HG03060 (cell line): ENCODE measurements around the gene IL1RL2.

Experiments
- ATAC-seq: cut with Tn5 transposase; IDR thresholded peaks from one replicate; pipeline ENCODE4 v1.9.1; 2021; ENCODE audit warnings: low read depth, moderate number of reproducible peaks; ENCODE audit not compliant: unreplicated experiment

Gene IL1RL2

DNA sequence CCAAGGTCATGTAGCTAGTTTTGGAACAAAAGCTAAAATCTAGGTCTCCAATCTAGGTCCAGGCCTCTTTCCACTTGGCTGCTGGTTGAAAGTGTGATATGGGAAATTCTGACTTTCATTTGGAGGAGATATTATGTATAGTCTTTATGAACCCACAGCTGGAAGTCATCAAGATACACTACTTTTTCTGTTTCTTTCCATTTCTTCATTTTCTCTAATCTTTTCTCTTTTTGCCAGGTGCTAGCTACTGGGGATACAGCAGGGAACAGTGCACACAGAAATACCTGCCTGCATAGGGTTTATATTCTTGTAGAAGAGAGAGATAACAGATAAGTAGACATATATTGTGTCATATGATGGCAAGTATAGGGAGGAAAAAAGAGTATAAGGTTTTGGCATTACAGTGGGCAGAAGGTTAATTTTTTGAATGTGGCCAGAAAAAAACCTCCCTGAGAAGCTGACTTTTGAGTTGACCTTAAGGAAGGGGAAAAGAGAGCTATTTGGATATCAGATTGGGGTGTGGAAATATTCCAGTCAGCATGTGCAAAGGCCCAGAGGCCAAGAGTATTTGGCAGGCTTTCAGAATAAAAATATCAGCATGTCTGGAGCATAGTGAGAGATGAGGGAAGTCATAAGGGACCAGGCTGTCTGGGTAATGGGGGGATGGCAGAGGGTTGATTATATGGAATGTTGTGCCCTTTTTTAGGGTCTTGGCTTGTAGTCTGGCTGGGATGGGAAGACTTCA, 28.6 kb upstream of the IL1RL2 start:
- ATAC-seq = no peak

DNA sequence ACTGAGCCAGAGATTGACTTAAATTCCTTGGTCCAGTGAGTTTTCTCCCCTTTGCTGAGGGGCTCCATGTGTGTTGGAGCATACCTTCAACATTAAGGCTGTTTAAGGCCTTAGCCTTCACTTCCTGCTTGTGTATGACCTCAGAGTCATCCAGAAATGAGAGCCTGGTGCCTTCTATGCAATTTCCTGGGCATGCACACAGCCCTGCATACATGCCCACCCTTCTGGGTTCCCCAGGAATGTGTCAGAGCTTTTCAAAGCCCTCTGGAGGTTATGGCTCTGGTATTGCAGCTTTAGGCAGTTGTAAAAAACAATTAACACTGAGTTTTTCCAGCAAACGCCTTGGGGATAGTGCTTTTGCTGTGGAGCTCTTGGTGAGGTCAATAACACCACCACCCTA, 27.5 kb upstream of the IL1RL2 start:
- no peak for ATAC-seq

DNA sequence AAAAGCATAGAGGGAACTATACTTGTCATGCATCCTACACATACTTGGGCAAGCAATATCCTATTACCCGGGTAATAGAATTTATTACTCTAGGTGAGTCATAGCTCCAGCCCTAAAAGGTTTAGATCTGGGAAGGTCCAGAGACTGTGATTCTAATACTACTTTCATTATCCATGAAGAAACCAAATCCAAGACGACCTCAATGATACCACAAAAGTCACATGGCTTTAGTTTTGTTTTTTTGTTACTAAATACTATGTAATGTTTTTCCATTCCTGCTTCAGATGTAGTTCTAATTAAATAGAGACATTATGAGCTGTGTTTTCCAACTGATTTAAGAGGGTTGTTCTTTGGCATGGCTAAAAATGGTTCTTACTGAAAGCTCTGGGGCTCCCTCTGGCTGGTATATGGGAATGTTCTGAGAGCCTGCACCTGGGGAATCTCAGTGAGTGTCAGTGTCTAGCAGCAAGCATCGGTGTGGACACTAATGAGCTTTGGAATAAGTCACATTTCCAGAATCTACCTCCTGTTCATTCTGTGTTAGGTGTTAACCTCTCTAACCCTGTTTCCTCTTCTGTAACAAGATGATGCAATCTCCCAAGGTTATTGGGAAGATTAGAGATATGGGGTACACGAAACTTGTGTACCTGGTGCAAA, 20.5 kb upstream of the IL1RL2 start:
- no peak for ATAC-seq

DNA sequence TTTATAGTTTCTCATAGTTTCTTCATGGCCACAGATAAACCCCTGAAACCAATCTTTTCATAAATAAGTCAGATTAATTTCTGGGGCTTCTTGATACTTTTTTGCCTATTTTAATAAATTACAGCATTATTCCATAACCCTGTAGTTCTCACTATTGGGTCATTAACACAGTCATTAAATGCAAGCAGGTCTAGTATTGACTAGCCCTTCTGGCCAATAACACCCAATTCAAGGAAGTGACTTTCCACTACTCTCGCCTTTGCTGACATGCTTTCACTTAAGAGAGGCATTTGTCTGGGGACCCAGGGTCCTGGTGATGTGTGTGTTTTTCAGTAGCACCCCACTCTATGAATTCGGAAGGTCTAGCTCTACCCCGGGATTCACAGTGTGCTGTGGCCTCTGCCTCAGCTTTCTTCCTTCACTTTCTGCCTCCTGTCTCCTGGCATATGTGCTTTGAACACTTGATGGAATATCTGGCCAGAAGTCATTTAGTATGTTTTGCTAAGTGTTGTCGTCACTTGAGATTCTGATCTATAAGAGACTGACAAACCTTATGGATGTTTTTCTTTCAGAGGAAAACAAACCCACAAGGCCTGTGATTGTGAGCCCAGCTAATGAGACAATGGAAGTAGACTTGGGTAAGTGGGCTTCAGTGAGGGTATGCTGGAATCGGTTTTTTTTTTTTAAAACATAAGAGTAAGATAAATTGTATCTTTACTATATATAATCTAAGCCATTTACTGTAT, 18.6 kb upstream of the IL1RL2 start:
- ATAC-seq = no peak

GRCh38 chr2:102171946-102172345, 14.9 kb upstream of the IL1RL2 start:
- ATAC-seq = no peak

- no peak for ATAC-seq
Observed at GRCh38 chr2:102172745-102173144, 14.1 kb upstream of the IL1RL2 start.

GRCh38 chr2:102176172-102176571, 10.7 kb upstream of the IL1RL2 start:
- ATAC-seq = no peak

DNA sequence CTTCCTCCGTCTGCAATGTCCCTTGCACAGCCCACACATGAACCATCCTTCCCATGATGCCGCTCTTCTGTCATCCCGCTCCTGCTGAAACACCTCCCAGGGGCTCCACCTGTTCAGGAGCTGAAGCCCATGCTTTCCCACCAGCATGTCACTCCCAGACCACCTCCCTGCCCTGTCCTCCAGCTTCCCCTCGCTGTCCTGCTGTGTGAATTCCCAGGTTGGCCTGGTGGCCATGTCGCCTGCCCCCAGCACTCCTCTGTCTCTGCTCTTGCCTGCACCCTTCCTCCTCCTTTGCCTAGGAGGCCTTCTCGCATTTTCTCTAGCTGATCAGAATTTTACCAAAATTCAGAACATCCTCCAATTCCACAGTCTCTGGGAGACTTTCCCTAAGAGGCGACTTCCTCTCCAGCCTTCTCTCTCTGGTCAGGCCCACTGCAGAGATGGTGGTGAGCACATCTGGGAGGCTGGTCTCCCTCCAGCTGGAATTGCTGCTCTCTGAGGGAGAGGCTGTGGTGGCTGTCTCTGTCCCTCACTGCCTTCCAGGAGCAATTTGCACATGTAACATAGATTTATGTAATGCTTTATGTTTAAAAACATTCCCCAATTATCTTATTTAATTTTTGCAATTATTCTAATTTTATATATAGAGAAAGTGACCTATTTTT, 8.9 kb upstream of the IL1RL2 start:
- no peak for ATAC-seq

DNA sequence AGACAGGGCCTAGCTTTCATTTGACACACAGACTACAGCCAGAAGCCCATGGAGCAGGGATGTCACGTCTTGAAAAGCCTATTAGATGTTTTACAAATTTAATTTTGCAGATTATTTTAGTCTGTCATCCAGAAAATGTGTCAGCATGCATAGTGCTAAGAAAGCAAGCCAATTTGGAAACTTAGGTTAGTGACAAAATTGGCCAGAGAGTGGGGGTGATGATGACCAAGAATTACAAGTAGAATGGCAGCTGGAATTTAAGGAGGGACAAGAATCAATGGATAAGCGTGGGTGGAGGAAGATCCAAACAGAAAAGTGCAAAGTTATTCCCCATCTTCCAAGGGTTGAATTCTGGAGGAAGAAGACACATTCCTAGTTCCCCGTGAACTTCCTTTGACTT, 7.8 kb upstream of the IL1RL2 start:
- ATAC-seq = no peak

- no peak for ATAC-seq
Observed at GRCh38 chr2:102179788-102180686, 6.8 kb upstream of the IL1RL2 start.

- no peak for ATAC-seq
Observed at GRCh38 chr2:102180687-102180999, 6.2 kb upstream of the IL1RL2 start.

DNA sequence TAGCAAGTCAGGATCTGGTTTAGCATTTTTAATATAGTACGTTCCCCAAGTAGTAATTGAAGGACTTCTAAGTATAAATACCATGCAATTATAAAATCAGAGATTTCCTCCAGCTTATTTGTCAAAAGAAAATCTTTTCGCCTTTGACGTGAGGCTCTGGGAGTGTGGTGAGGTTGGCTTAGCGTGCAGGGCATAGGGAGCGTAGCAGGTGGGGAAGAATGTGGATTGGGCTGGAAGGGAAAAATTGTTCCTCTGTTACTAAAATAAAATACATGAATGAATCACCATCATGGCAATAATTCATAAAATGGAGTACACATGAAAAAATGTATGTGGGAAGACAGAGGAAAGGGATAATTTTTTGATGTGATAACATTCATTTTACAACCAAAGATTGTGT, 5.4 kb upstream of the IL1RL2 start:
- no peak for ATAC-seq

- ATAC-seq = no peak
Observed at GRCh38 chr2:102181919-102182635, 4.7 kb upstream of the IL1RL2 start.

- no peak for ATAC-seq
Observed at GRCh38 chr2:102184018-102184417, 2.8 kb upstream of the IL1RL2 start.

DNA sequence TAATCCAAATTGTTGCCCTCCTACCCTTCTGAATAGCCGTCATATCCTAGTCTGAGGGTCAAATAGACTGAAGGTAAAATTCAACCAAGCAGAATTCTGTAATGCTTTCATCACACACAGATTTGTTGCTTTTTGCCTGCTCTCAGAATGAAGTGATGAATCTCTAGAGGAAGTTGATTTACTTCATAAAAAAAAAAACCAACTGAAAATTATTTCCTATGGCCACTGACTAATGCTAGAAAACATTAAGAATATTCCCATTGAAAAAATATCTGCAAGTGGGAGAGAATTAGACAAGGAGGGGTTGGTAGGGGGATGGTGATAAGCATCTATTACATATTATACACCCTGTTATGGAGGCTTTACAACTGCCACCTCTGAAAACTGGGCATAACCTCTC, 2.3 kb upstream of the IL1RL2 start:
- ATAC-seq = no peak

- ATAC-seq = no peak
Observed at GRCh38 chr2:102185347-102185746, 1.5 kb upstream of the IL1RL2 start.

DNA sequence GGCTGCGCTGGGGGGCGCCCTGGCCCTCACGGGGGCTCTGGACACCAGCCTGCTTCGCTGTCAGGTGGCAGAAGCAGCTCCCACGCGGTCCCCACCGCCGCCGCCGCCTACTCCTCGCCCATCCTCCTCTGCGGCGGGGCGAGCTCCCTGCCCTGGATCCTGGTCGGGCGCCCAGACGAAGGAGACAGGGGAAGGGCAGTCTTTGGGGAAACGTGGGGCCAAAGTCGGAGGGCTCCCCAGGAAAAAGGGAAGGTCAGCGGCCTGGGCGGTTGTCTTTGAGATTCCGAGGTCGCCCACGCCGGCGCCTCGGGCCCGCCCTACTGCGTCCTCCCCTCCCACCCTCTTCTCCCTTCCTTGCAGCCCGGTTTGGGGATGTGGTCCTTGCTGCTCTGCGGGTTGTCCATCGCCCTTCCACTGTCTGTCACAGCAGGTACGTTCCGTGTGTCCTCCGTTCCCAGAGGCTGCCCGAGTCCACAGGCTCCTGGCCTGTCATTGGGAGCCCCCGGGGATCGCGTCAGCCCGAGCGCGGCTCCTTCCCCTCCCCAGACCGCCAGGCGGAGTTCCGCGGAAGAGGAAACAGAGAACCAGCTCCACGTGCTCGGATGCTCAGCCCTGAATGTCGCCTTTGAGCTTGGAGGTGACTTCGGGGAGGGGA, 800 bp downstream of the IL1RL2 start:
- ATAC-seq = no peak

DNA sequence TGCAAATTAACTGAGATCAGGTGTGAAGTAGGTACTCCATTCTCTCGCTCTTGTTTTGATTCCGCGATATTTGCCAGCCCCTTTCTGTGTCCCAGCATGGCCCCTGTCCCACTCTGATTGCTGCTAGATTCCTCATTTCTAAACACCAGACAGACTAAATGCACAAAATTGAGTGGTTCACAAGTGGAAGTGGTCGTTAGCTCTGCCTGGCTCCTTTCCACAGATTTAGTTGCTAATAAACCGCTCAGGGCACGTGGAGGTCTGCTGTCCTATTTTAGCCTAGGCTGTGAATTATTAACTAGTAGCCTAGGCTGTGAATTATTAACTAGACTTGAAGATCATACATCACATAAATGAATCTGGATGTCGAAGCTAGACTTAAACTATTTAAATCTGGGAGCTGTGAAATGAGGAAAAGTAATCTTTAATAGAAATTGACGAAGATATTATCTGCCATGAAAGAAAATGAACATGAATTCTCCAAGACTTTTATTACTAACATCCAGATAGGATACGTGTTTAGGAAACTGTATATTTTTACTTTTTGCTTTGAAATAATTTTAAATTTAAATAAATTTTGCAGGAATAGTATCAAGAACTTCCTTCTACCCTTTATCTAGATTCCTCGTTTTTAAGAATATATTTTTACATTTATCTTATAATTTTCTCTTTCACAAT, 3.7 kb downstream of the IL1RL2 start:
- no peak for ATAC-seq

DNA sequence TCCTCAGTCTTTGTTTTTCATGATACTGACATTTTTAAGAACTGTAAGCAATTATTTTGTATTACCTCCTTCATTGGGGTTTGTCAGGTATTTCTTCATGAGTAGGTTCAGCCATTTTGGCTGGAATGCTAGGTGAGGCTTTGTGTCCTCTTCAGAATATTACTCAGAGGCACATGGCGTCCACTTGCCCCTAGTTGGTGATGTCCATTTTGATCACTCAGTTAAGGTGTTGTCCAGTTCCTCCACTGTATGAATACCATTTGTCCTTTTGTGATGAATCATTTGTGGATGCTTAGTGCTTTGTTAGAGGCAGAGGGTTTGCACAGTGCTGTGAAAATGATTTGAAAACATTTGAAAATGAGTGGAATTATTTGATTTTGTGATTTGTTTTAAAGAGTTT, 4.7 kb downstream of the IL1RL2 start:
- no peak for ATAC-seq
